Measurements from ENCODE around the gene ADAT3. TPM values are rescaled to one million over a fixed set of nuclear protein-coding genes. Genes with fewer than 3 reads are reported as not detected.

The ADAT3 gene
- total RNA-seq, 1 donor from 2014 or later = 5.8 TPM

DNA sequence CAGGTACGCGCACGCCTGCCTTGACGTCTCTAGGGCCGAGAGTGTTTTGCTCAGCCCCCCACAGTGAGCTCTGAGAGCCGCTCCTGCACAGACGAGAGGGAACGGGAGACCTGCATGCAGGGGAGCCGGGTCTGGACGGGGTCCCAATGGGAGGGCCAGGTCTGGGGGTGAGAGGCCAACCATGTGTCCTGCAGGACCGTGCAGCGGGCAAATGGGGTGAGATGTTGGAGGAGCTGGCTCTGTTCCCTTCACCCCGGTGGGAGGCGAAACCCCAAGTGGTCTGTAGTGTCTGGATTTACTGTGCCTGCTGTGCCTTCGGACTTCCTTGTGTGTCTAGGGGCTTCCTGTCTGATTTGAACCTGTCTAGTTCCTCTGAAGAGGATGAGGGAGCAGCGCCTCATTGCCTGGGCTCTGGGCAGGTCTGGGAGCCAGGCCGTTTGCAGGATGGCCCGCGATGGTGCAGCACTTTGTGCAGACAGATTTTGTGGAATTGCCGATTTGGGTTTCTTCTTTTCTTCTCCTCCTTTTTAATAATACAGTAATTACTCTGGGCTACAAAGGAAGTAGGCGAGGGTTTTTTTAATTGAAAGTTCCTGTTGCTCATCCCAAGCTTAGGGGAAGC, 37.8 kb downstream of the ADAT3 start:
- DNase-seq = peak; percentile 22

DNA sequence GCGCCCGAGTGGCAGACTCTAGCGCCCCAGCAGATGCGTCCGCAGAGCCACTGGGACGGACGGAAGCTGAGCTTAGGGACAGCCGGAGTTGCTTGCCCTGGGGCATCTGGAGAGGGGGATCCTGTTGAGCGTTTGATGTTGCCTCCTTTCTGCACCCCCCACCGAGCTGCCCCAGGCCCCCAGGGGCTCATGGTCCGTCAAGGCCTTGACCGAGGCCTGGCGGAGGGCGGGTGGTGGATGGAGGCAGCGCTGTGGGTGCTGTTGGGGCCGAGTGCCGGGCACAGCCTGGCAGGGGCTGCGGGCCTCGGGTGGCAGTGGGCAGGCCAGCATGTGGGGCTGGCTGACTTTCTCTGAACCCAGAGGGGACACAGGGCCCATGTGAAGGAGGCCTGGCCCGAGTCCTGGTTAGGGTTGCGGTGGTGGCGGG, 38.5 kb downstream of the ADAT3 start:
- no peak for DNase-seq

DNA sequence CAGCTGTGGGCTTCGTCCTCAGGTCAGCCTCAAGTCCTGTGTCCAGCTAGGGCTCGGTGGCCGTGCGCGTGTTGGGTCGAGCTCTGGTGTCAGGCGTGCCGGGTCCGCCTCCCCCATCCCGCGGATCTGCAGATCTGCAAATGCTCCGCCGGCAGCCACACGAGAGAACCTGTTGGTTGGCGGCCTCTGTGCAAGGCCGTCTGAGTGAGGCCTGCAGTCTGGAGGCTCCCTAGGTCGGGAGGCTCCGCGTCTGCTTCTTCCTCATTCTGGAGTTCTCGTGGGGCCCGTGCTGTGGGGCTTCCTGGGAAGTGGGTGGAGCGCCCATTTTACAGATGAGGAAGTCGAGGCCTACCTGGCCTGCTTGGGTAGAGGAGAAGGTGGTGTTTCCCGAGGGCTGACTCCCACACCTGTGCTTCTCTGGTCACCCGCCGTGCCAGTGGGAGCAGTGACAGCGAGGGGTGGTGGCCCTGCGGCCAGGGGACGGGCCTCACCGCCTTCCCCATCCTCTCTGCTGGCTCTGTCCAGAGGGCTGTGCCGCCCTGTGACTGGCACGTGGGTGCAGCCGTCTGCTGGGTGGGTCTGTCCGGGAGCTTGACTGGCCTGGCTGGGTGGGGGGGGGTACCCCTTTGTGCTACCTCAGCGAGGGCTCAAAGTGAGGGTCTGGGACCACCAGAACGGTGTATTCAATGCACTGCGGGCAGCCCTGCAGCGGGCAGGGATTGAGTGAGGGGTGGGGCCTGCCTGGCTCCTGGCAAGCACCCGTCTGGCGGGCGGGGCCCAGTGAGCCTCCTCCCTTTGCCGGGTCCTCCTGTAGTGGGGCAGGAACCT, 39.1 kb downstream of the ADAT3 start:
- DNase-seq = no peak

DNA sequence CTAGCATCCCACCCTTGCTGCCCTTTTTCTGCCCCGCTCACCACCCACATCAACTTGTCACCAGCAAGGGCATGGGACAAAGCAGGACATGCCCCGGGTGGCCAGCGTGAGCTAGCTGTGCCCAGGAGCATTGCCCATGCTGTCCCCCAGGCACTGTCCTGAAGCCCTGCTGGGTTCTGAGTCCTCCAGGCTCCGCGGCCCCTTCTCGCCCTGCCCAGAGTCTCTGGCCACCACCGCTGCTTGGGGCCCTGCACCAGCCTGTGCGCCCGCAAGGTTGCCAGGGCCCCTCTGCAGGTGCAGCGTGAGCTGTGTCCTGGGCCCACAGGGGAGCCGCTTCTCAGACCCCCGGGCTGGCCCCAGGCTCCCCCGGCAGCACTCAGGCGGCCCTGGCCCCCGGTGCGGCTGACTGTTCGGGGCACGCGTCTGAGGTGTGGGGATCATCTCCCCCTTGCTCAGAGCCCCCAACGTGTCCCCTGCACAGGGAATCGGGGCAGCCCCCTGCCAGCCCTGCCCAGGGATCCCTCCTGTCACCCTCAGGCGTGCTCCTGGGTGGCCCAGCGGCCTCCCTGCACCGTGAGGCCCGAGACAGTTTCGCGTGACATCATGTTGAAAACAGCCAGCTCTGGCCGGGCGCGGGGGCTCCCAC, 39.8 kb downstream of the ADAT3 start:
- DNase-seq = no peak

DNA sequence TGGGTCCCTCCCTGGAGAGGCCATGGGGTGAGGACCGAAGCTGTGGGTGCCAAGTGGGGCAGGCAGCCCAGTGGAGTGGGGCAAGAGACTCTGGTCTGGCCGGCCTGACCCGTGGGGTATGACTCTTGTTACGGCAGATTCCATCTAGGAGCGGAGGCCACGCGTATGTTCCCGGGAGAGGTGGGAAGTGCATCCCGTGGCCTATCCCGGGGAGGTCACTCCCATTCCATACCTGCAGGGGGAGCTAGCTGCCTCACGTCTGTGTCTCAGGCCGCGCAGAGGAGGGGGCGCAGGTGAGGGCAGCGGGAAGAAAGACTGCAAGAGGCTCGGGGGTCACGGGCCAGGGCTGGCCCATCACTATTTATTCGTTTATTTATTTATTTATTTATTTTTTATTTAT, 40.7 kb downstream of the ADAT3 start:
- peak; percentile 69 for DNase-seq

DNA sequence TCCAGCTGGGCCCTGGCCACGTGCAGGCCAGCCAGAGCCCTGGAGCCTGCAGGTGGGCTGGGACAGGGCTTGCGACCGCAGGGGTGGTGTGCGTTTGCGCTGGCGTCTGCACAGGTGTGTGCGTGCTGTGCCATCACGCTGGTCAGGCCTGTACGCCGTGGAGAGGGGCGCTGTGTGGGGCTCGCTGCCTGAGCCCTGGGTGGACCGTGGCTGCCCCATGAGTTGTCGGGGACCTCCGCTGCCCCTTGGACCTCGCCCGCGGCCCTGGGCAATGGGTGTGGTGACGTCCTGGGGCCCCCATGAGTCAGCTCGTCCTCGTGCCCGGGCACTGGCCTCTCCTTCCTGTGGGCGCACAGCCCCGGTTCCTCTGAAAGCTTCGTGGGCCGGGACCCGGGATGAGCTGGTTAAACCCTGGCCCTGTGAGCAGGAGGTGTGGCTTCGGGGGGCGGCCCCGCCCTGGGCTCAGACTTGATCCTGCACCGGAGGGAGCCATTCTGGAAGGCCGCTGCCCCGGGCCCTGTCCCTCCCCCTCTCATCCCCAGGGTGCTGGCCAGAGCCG, 42.5 kb downstream of the ADAT3 start:
- no peak for DNase-seq

DNA sequence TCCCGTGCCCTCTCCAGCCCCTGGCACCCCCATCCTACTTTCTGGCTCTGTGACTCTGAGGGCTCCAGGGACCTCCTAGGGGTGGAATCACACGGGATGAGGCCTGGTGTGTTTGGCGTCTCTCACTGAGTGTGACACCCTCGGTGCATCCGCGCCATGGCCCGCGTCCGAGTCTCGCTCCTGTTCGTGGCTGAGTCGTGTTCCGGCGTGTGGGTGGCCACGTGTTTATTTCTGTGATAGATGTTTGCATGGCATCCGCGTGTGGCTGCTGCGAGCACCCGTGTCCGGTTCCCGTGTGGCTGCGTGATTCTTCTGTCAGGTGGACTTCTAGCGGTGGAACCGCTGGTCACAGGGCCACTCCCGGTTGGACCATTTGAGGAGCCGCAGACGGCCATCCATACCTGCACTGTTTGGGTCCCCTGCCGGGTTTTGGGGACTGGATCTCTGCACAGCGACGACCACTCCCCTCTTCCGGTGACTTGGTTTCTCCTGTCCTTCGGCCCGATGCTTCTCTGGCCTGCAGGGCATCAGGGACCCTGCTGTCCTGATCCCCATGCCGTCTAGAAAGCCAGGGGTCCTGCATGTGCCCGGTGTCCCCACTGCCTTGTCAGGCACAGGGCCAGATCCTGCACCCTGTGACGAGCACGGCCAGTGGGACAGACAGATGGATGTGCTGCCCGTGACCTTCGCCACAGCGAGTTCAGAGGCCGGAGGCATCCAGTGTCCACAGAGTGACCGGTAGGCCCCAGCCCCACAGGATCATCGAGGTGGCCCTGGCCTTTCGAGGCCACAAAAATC, 44.3 kb downstream of the ADAT3 start:
- DNase-seq = no peak

DNA sequence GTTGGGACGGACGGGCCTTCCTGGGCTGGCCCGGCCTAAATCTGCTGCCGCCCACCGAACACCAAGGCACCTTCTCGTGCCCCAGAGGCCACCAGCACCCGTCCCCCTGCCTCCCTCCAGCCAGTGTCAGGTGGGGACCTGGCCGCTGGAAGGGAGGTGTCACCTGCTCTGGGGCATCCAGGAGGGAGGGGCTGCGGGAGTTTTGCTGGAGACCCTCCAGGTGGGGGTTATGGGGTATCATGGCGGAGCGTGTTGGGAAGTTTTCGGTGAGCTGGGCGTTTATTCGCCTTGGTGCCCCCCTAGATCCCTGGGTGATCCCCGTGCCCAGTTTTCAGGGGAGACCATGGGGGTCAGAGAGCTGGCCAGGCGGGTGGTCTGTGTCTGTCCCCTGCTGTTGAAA, 45.4 kb downstream of the ADAT3 start:
- no peak for DNase-seq

DNA sequence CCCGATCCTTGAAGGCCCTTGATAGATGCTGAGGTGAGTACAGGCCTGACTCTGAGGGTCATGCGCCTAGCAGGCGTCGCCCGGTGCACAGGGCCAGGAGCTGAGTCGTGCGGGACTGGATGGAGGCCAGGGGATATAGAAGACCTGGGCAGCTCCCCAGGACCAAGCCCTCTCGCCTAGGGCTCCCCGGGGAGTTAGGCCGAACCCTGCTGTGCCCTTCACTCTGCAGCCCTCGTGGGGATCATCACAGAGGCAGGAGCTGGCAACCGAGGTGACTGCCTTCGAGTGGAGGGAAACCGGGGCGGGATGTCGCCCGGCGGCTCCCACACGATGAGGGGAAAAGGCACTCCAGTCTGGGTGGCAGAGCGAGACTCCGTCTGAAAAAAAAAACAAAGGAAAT, 47.4 kb downstream of the ADAT3 start:
- DNase-seq = no peak

DNA sequence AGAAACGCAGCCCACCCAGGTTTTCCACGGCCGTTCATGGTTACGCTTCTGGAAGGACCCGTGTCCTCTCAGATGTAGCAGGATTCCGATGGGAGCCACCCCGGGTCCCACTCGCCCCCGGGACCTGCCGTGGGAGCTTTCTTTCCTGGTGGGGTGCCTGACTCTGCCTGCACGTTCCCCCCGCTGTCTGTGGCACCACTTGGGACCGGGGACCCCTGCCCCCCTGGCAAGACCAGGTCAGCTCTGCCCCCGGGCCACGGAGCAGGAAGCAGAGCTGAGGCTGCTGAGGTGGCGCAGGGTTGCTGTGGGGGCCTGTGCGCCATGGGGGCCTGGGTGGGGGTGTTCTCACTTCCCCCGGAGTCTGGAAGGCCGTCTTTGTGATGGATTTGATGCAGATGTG, 47.8 kb downstream of the ADAT3 start:
- no peak for DNase-seq

DNA sequence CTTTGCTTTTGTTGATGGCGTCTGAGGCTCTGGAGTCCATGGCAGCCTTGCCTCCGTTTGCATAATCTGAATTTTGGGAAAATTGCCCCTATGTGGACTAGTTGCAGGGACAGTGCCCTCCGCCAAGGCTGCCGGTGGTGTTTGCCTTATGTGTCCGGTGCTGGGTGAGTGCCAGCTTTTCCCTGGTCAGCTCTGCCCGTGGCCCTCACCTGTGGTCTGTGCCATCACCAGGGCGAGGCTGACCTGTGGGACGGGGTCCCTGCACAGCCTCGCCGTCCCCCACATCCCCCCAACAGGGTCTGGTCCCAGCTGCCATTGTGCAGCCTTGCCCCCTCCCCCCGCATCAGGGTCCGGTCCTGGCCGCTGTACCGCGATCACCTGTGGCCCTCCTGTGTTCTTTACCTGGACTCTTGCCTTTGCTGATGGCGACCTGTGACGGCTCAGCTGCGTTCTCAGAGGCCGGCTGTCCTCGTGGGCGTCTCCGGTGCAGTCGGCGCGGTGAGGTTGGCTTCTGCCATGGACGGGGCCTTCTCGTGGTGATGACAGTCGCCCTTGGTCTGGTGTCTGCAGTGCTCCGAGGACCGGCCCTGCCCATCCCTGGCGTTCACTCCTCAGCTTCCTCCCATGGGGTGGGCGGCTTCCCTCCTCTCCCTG, 48.4 kb downstream of the ADAT3 start:
- DNase-seq = no peak

DNA sequence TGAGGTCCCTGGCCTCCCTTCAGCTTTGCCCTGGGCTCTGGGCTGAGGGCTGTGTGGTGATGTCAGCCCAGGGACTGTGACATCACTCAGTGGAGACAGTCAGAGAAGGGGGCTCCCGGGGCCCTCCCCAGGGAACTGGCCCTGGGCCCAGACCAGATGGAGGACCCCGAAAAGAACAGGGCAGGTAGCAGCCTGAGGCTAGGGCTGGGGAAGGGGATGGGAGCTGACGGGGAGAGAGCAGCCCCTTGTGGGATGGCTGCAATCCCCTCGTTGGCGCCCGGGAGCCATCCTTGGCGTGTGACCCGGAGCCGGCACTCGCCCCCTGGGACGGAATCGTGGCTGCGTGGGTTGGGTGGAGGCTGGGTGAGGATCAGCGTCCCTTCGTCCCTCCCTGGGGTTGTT, 49.3 kb downstream of the ADAT3 start:
- no peak for DNase-seq

DNA sequence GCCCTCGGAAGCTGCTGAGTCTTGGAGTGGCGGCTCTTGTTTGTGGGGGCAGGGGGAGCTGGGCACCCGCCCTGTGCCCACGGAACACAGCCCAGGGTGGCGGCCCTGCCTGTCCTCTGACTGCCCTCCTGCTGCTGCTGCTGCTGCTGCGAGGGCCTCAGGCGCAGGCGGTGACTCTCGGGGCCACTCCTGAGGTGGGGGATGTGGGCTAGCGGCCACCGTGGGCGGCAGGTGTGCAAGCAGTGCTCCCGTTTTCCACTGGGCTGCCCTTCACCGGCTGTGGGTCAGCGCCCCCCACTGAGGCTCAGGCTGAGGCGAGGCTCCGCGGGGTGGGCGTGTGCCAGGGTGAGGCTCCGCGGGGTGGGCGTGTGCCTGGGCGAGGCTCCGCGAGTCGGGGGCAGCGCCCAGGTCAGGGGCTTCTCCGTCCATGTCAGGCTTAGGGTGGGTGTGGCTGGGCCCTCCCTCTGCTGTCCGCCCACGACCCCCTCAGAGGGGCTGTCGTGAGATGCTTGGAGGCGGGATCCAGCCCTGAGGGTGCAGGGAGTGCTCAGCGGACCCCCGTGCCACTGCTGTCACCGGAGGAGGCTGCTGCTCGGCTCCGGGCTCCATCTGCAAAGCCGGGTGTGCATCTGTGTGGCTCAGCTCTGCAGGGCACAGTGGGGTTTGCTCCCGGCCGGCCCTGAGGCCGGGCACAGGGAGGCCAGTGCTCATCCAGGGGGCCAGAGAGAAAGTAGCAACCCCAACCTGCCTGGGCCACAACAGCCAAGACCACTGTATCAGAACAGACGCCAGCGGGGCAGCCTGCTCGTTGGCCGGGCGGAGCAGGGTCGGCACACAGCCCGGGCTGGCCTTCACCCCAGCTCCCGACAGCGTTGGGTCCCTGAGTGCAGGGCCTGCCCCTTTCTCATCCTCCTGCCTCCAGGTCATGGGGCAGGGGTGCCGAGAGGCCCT, 50.2 kb downstream of the ADAT3 start:
- no peak for DNase-seq

DNA sequence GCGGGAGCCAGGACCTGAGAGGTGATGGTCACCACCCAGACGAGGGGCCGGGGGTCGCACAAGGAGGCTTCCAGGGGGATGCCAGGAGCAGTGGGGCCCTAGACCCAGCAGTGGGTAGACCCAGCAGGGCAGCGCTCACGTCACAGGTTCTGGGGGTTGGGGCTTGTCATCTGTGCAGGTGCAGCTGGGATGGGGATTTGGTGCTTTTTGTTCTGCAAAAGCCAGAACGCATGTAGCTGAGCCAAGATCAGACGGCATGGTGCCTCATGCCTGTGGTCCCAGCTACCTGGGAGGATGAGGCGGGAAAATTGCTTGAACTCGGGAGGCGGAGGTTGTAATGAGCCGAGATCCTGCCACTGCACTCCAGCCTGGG, 50.9 kb downstream of the ADAT3 start:
- no peak for DNase-seq

DNA sequence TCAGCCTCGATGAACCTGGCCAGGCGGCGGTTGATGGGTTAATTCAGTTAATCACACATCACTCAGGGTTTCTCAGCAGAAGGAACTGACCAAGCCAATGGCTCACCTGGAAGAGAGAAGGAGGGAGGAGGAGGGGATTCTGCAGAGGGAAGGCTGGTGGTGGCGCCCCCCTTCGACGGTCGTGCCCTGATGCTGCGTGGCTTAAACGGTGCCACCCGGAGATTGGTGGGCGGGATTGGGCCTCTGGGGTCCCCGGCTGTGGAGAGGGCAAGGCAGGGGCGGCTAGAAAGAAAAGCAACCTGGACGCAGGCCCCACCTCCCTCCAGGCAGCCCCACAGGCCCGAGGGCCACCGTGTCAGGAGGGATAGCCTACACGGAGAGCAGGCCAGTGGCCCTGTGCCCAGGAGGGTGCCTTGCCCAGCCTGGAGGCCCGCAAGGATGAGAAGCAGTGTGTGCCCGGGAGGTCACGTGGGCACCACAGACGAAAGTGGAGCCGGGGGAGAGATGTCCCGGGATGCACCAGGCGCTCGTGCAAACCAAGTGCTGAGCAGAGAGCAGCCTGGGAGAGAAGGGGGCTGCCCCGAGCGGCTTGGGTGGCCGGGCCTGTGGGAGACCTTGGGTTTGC, 51.8 kb downstream of the ADAT3 start:
- no peak for DNase-seq

DNA sequence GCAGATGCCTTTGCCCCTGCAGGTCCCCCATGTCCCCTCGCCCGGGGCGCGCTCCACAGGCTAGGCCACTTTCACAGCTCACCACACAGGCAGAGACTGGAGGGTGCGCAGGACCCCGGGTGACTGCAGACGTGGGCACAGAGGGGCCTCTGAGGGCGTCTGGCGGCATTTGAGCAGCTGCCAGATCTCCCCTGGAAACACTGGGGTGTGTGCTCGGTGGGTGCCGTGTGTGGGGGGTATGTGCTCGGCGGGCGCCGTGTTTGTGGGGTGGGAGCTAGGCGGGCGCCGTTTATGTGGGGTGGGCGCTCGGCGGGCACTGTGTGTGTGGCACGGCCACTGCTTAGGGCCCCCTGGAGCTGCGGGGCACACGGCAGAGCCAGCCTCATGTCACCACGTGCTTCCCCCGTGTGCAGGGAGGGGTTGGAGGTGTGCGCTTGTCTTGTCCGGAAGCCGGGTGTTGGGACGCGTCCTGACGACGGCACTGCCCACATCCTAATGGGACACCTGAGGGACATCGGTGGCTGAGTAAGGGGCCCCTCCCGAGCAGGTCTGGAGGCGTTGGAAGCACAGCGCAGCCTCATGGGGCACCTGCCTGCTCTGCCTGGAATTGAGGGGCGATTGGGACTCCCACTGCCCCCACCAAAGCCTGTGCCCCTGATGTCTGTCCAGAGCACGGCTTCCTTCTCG, 52.5 kb downstream of the ADAT3 start:
- no peak for DNase-seq

DNA sequence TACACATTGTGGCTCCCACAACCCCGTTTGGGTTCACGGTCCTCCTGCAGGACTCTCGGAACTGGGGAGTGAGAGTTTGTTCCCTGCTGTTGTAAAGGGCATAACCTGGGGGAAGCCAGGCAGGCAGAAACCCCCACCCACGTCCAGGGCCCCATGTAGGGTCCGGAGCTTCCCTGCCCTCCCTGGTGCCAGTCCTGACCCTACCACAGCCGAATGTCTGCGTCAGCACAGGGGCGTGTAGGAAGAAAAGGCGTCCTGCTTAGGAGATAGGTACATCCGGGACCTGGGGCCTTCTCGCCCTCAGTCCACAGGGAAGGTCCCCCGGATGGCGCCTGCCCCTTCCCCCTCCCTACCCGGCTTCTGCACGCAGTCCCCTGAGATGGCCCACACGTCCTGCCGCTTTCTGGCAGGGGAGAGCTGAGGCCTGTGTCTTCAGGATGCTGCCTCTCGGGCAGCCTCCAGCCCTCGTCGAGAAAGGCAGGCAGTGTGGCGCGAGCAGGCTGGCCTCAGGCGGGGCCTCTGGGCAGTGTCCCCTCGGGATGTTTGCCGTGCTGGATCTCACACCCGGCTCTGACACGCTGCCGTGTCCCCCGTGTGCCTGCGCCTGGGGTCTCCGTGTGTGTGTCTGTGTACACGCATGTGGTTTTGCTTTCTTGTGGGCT, 54.9 kb downstream of the ADAT3 start:
- no peak for DNase-seq

DNA sequence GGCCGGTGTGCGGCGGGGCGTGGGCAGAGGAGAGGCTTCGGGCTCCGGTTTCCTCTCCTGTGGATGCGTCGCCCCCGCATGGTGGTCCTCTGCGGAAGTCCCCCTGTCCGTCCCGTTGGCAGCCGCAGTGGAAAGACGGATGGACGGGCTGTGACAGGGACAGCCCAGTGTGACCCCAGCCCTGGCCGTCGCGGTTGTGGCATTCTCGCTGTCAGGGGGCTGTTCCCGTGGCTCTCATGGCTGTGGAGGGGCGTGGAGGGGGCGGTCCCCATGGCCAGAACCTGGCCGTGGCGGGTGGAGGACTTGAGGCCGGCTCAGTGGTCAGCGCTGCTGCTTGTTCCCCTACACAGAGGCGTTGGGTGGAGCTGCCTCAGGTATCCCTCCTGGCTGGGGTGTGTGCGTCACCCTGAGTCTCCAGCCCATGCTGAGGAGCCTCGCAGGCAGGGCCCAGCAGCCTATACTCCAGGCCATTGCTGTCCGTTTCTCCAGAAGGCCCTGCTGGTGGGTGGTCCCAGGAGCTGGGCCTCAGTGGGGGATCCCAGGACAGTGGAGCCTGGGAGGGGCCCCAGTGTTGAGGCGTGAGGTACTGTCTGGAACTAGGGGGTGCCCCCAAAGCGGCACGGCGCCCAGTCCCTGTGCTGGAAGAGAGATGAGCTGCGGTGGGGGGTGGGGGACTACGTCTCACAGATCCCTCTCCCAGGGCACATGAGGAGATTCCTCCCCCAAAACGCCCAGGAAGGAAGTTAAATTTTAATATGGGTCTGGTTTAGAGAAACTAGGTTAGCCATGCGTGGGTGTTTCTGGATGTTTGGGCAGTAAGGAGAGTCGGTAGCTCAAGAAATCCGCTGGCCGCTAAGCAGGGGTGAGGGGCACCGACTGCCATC, 56.0 kb downstream of the ADAT3 start:
- DNase-seq = no peak
